Measurements from ENCODE around the gene APBA2.

APBA2 gene

DNA sequence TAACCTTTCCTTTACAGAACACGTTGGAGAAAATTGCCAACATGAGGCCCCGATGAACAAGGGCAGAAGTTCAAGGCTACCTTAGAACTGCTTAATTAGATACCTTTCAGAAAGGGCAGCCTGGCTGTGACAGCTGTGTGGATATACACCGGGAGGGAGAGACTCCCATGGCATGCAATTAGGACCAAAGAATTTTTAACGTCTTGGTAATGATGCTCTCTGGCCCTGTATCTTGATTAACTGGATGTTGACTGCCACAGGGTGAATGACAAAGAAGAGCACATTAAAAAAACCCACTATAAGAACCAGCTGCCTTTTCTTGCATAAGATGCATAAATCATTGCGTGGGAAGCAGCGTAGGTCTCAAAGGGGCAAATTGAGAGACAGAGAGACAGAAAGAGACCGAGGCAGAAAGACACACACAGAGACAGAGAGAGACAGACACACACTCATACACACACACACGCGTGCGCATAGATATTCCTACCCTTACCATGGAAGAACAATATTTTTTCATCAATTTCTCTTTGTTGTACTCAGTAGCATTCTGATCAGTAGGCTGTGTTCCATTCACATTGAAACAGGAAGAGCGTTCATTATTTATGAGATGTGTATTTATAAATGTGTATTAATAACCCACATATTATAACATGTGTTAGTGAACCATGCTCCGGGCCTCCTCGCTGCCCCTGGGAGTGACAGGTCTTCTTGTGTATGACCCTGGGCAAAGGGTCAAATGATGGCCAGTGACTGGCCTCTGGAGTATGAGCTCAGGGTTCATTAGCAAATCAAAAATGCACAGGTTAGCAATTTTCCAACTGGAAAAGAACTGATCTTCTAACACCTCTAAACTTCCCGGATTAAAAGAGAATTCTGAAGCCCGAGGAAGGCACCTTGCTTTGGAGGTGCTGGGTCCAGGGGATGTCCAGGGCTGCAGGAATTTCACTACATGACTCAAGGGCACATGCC, 265.0 kb downstream of the APBA2 start:
- H3K36me3 ChIP-seq (ENCODE audit: control insufficient read depth in 2 of 2, insufficient read depth in 1 of 2, low read length in 2 of 2) = no peaks in the 10 kb centered on the region
- H3K27ac ChIP-seq (ENCODE audit: extremely low read depth, low read depth, low read length) = no peak overlapping the region
- H3K4me1 ChIP-seq (ENCODE audit: control insufficient read depth, insufficient read depth, low read length) = no peaks in the 10 kb centered on the region
- no peak for TF ChIP-seq ZNF670 (tag by site-specific recombination; IDR thresholded peaks at IDR 0.05; ENCODE audit: low read depth)
- TF ChIP-seq, protein P1, sequence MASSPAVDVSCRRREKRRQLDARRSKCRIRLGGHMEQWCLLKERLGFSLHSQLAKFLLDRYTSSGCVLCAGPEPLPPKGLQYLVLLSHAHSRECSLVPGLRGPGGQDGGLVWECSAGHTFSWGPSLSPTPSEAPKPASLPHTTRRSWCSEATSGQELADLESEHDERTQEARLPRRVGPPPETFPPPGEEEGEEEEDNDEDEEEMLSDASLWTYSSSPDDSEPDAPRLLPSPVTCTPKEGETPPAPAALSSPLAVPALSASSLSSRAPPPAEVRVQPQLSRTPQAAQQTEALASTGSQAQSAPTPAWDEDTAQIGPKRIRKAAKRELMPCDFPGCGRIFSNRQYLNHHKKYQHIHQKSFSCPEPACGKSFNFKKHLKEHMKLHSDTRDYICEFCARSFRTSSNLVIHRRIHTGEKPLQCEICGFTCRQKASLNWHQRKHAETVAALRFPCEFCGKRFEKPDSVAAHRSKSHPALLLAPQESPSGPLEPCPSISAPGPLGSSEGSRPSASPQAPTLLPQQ (tag by site-specific recombination; IDR thresholded peaks at IDR 0.05) = no peak
- no peak for TF ChIP-seq ZNF48 (tag by site-specific recombination; IDR thresholded peaks at IDR 0.05)
- TF ChIP-seq, protein P2, sequence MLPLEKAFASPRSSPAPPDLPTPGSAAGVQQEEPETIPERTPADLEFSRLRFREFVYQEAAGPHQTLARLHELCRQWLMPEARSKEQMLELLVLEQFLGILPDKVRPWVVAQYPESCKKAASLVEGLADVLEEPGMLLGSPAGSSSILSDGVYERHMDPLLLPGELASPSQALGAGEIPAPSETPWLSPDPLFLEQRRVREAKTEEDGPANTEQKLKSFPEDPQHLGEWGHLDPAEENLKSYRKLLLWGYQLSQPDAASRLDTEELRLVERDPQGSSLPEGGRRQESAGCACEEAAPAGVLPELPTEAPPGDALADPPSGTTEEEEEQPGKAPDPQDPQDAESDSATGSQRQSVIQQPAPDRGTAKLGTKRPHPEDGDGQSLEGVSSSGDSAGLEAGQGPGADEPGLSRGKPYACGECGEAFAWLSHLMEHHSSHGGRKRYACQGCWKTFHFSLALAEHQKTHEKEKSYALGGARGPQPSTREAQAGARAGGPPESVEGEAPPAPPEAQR (tag by site-specific recombination; IDR thresholded peaks at IDR 0.05) = no peak
- TF ChIP-seq ZNF843 (tag by site-specific recombination; IDR thresholded peaks at IDR 0.05) = no peak
- TF ChIP-seq BCL11B (tag by site-specific recombination; IDR thresholded peaks at IDR 0.05; ENCODE audit: low read depth) = no peak
- no peak for TF ChIP-seq ZNF624 (tag by site-specific recombination; IDR thresholded peaks at IDR 0.05)
- no peak for TF ChIP-seq RBAK (tag by site-specific recombination; IDR thresholded peaks at IDR 0.05)
- TF ChIP-seq ZNF341 (tag by site-specific recombination; IDR thresholded peaks at IDR 0.05; ENCODE audit: low read depth) = no peak
- no peak overlapping the region for H3K4me3 ChIP-seq (ENCODE audit: low read depth, low read length)
- CTCF ChIA-PET = interaction anchor here (0.6 kb wide), 1 partner anchor 107 kb away, joined by 3 read pairs; no protein-coding TSS in a partner anchor
- H3K9me3 ChIP-seq (ENCODE audit: control insufficient read depth, insufficient read depth, low read depth, low read length) = no peaks in the 10 kb centered on the region
- POLR2A ChIA-PET = no interaction called here

DNA sequence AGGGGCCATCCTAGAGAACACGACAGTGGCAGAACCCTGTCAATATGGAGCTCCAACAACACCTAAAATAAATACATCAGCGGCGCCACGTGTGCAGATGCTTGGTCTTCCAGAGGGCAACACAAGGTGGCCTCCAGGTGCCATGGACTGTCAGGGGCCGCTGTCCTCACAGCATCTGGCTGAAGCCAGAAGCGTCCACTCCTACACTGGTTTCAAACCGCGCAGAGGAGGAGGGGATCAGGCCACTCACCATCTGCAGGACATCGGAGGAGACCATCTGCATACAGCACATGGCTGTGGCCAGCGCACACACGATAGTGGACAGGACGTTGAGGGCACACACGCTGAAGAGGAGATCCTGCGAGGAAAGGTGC, 265.7 kb downstream of the APBA2 start:
- Histone ChIP-seq H3K9me3 (ENCODE audit: control insufficient read depth, insufficient read depth, low read depth, low read length) (no peaks in the 10 kb centered on the region), H3K27ac (ENCODE audit: extremely low read depth, low read depth, low read length) (no peak overlapping the region), H3K36me3 (ENCODE audit: control insufficient read depth in 2 of 2, insufficient read depth in 1 of 2, low read length in 2 of 2) (no peaks in the 10 kb centered on the region), H3K4me3 (ENCODE audit: low read depth, low read length) (no peak overlapping the region), H3K4me1 (ENCODE audit: control insufficient read depth, insufficient read depth, low read length) (no peaks in the 10 kb centered on the region)
- ChIA-PET CTCF (no interaction called here), POLR2A (no interaction called here)
- TF ChIP-seq ZNF354C (tag by site-specific recombination; IDR thresholded peaks at IDR 0.05; ENCODE audit: borderline replicate concordance, low read depth) = no peak
- TF ChIP-seq ZNF785 (tag by site-specific recombination; IDR thresholded peaks at IDR 0.05) = no peak
- TF ChIP-seq ZSCAN5A (tag by site-specific recombination; IDR thresholded peaks at IDR 0.05) = no peak
- TF ChIP-seq ZSCAN16 (tag by site-specific recombination; IDR thresholded peaks at IDR 0.05) = no peak

GRCh38 chr15:29156521-29156920, 270.7 kb downstream of the APBA2 start:
- Histone ChIP-seq H3K4me1 (ENCODE audit: control insufficient read depth, insufficient read depth, low read length) (no peaks in the 10 kb centered on the region), H3K27ac (ENCODE audit: extremely low read depth, low read depth, low read length) (no peak overlapping the region), H3K4me3 (ENCODE audit: low read depth, low read length) (no peak overlapping the region), H3K9me3 (ENCODE audit: control insufficient read depth, insufficient read depth, low read depth, low read length) (no peaks in the 10 kb centered on the region), H3K36me3 (ENCODE audit: control insufficient read depth in 2 of 2, insufficient read depth in 1 of 2, low read length in 2 of 2) (no peaks in the 10 kb centered on the region)
- TF ChIP-seq ZNF623 (tag by site-specific recombination; IDR thresholded peaks at IDR 0.05) = no peak
- no peak for TF ChIP-seq ZNF544 (tag by site-specific recombination; IDR thresholded peaks at IDR 0.05)
- TF ChIP-seq ZNF548 (tag by site-specific recombination; IDR thresholded peaks at IDR 0.05) = no peak
- no peak for TF ChIP-seq ZBTB1 (tag by site-specific recombination; IDR thresholded peaks at IDR 0.05)
- TF ChIP-seq KLF9 (tag by site-specific recombination; IDR thresholded peaks at IDR 0.05; ENCODE audit: low read depth) = no peak
- no peak for TF ChIP-seq ZNF639 (tag by site-specific recombination; IDR thresholded peaks at IDR 0.05)
- no peak for TF ChIP-seq ZNF19 (tag by site-specific recombination; IDR thresholded peaks at IDR 0.05; ENCODE audit: low read depth)
- no peak for TF ChIP-seq MEIS1 (CRISPR knock-in tag; IDR thresholded peaks at IDR 0.05; ENCODE audit: borderline replicate concordance)
- no peak for TF ChIP-seq ZFHX2 (tag by site-specific recombination; conservative IDR thresholded peaks at IDR 0.05)
- no peak for TF ChIP-seq ZNF549 (tag by site-specific recombination; IDR thresholded peaks at IDR 0.05)
- TF ChIP-seq ZXDB (tag by site-specific recombination; IDR thresholded peaks at IDR 0.05) = no peak
- POLR2A ChIA-PET = no interaction called here
- CTCF ChIA-PET = no interaction called here
